Tibial nerve (tissue), 4 donors: ENCODE measurements around the gene STAB2. TPM values are rescaled to one million over a fixed set of nuclear protein-coding genes. Genes with fewer than 3 reads are reported as not detected.

ENCODE experiments used
- DNase-seq, 2 donors: peaks; one replicate each; pipeline ENCODE4 v3.0.0-alpha.2; 2019; ENCODE audit warnings: low spot score in 2 of 2
- H3K27ac ChIP-seq, 4 donors: fragments of 200-600 bp; sonication (generic) in 3 of 4; one replicate each; pipeline ENCODE4 v1.5.1; 2017 to 2019; ENCODE audit warnings: mild to moderate bottlenecking in 1 of 4
- H3K27me3 ChIP-seq, 2 donors: fragments of 200-600 bp; sonication (generic) in 1 of 2; one replicate each; pipeline versions ENCODE4 v1.5.1 to v1.6.0; 2017 to 2019
- H3K36me3 ChIP-seq, 3 donors: fragments of 200-600 bp; sonication (generic); one replicate each; pipeline ENCODE4 v1.5.1; 2018 to 2019
- H3K4me1 ChIP-seq, 4 donors: fragments of 200-600 bp; sonication (generic) in 3 of 4; one replicate each; pipeline ENCODE4 v1.5.1; 2017 to 2019
- H3K4me3 ChIP-seq, 4 donors: fragments of 200-600 bp; sonication (generic) in 3 of 4; one replicate each; pipeline ENCODE4 v1.5.1; 2017 to 2019; ENCODE audit warnings: mild to moderate bottlenecking in 1 of 4, moderate library complexity in 1 of 4
- H3K9me3 ChIP-seq, 4 donors: fragments of 200-600 bp; sonication (generic) in 3 of 4; one replicate each; pipeline ENCODE4 v1.5.1; 2017 to 2019
- EP300 ChIP-seq, 2 donors: sonication (generic); formaldehyde crosslinking; IDR thresholded peaks; one replicate each; pipeline ENCODE4 v1.6.1; 2017; ENCODE audit warnings: antibody characterized with exemption in 2 of 2, mild to moderate bottlenecking in 1 of 2
- POLR2A ChIP-seq, 2 donors: fragments of 450-650 bp; IDR thresholded peaks; one replicate each; pipeline ENCODE4 v1.6.1; 2017; ENCODE audit warnings: antibody characterized with exemption in 2 of 2, mild to moderate bottlenecking in 2 of 2, moderate library complexity in 2 of 2
- WGBS, 2 donors: methylation state at CpG; one replicate each; pipeline ENCODE4 v1.1.5; 2018; 5-methylcytosine and 5-hydroxymethylcytosine counted together
- total RNA-seq, 4 donors: library from RNA; depleted of rRNA; stranded (reverse); fragments of >200 nt; gene quantifications; one replicate each; pipeline ENCODE4 v1.1.0, GENCODE V29; 2016
- TF ChIP-seq, protein P1 (sequence below), 5 experiments: fragments of 200-600 bp in 3 of 5; fragments of 450-650 bp in 2 of 5; sonication (generic) in 3 of 5; IDR thresholded peaks; one replicate each; pipeline ENCODE4 v1.5.1; 2016 to 2019; ENCODE audit warnings: antibody characterized with exemption in 5 of 5, mild to moderate bottlenecking in 3 of 5, moderate library complexity in 2 of 5

Gene STAB2
- total RNA-seq, 4 donors from 2014 or later: 0.20 TPM; not detected in 3

DNA sequence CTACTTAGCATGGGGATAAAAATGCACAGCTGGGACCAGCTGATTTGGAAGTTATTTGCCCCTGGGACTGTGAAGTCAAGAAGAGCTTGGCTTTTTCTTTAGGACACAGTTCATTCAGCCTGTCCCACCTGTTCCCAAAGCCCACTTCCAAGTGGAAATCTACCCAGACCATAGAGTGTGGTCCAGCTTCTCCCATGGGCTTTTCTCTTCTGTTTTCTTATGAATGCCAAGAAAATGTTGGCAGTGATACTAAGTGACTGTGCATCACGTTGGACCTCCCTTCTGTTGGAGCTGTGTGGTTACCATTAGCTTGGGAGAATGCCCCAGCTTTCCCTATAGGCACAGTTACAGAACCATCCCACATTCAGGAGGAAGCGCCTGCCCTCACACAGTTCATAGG is 164.5 kb downstream of the STAB2 start:
- H3K4me1 ChIP-seq: no peaks in the 10 kb centered on the region
- H3K27ac ChIP-seq: no peak overlapping the region
- H3K4me3 ChIP-seq: no peak overlapping the region
- 43 to 54% methylated on average over 2 of the region's 2 CpGs for WGBS, 2 donors
- no peaks in the 10 kb centered on the region for H3K9me3 ChIP-seq
- TF ChIP-seq POLR2A (IDR thresholded peaks at IDR 0.05): no peak
- TF ChIP-seq, protein P1, sequence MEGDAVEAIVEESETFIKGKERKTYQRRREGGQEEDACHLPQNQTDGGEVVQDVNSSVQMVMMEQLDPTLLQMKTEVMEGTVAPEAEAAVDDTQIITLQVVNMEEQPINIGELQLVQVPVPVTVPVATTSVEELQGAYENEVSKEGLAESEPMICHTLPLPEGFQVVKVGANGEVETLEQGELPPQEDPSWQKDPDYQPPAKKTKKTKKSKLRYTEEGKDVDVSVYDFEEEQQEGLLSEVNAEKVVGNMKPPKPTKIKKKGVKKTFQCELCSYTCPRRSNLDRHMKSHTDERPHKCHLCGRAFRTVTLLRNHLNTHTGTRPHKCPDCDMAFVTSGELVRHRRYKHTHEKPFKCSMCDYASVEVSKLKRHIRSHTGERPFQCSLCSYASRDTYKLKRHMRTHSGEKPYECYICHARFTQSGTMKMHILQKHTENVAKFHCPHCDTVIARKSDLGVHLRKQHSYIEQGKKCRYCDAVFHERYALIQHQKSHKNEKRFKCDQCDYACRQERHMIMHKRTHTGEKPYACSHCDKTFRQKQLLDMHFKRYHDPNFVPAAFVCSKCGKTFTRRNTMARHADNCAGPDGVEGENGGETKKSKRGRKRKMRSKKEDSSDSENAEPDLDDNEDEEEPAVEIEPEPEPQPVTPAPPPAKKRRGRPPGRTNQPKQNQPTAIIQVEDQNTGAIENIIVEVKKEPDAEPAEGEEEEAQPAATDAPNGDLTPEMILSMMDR (IDR thresholded peaks at IDR 0.05): no peak
- no peak for TF ChIP-seq EP300 (IDR thresholded peaks at IDR 0.05)
- DNase-seq: no peak
- H3K27me3 ChIP-seq: no peaks in the 10 kb centered on the region
- H3K36me3 ChIP-seq: no peaks in the 10 kb centered on the region

- H3K36me3 ChIP-seq: no peaks in the 10 kb centered on the region
- TF ChIP-seq EP300 (IDR thresholded peaks at IDR 0.05) (no peak), POLR2A (IDR thresholded peaks at IDR 0.05) (no peak)
- TF ChIP-seq, protein P1 (IDR thresholded peaks at IDR 0.05): no peak
Measured at GRCh38 chr12:103755425-103755824, 168.4 kb downstream of the STAB2 start.

GRCh38 chr12:103756443-103756842 is 169.4 kb downstream of the STAB2 start:
- Histone ChIP-seq H3K9me3 (no peaks in the 10 kb centered on the region), H3K4me3 (no peak overlapping the region), H3K36me3 (no peaks in the 10 kb centered on the region), H3K4me1 (no peaks in the 10 kb centered on the region), H3K27me3 (no peaks in the 10 kb centered on the region), H3K27ac (no peak overlapping the region)
- DNase-seq: no peak
- 84 to 94% methylated on average over 5 of the region's 5 CpGs for WGBS, 2 donors
- TF ChIP-seq POLR2A (IDR thresholded peaks at IDR 0.05): no peak
- TF ChIP-seq, protein P1 (IDR thresholded peaks at IDR 0.05): no peak
- no peak for TF ChIP-seq EP300 (IDR thresholded peaks at IDR 0.05)

More at GRCh38 chr12:103755425-103755824, 168.4 kb downstream of the STAB2 start:
- no peak for DNase-seq
- H3K27ac ChIP-seq: no peak overlapping the region
- no peaks in the 10 kb centered on the region for H3K4me1 ChIP-seq
- no peaks in the 10 kb centered on the region for H3K9me3 ChIP-seq
- H3K27me3 ChIP-seq: no peaks in the 10 kb centered on the region
- no peak overlapping the region for H3K4me3 ChIP-seq
- WGBS, 2 donors: 58 to 83% methylated on average over 1 to 3 of the region's 3 CpGs

- no peaks in the 10 kb centered on the region for H3K4me1 ChIP-seq
- peaks cover 0 to 4% (median 0%) of the 10 kb centered on the region in 3 donors for H3K36me3 ChIP-seq
- H3K27ac ChIP-seq: no peak overlapping the region
- H3K27me3 ChIP-seq: no peaks in the 10 kb centered on the region
- TF ChIP-seq EP300 (IDR thresholded peaks at IDR 0.05): no peak
- TF ChIP-seq, protein P1 (IDR thresholded peaks at IDR 0.05): no peak
- no peak for TF ChIP-seq POLR2A (IDR thresholded peaks at IDR 0.05)
- DNase-seq: no peak
- H3K4me3 ChIP-seq: no peak overlapping the region
- no peaks in the 10 kb centered on the region for H3K9me3 ChIP-seq
- 94 to 100% methylated on average over 1 of the region's 1 CpG for WGBS, 2 donors
Measured at GRCh38 chr12:103757248-103757647, 170.2 kb downstream of the STAB2 start.

- H3K9me3 ChIP-seq: no peaks in the 10 kb centered on the region
- no peaks in the 10 kb centered on the region for H3K27me3 ChIP-seq
- TF ChIP-seq, protein P1 (IDR thresholded peaks at IDR 0.05): no peak
- TF ChIP-seq POLR2A (IDR thresholded peaks at IDR 0.05): no peak
- H3K27ac ChIP-seq: no peak overlapping the region
- no peak overlapping the region for H3K4me3 ChIP-seq
- WGBS, 2 donors: 80 to 91% methylated on average over 5 to 10 of the region's 10 CpGs
- DNase-seq: no peak
- no peaks in the 10 kb centered on the region for H3K4me1 ChIP-seq
- peaks cover 0 to 16% (median 0%) of the 10 kb centered on the region in 3 donors for H3K36me3 ChIP-seq
Measured at GRCh38 chr12:103758310-103759089, 171.4 kb downstream of the STAB2 start.
